Stimulated activated CD4-positive, alpha-beta T cell treated with anti-CD3 and anti-CD28 coated beads, Interleukin-1b, Interleukin-23, amount 100 ng/mL, for 48 hours (primary cell): Measurements from ENCODE around the gene GMEB2.
A peak's percentile ranks its signal among the peaks of the same experiment; 100 is the strongest.

ENCODE experiments used
- DNase-seq: peaks from one replicate; pipeline ENCODE4 v3.0.0-alpha.2; 2020

GMEB2 gene

GRCh38 chr20:63542696-63543095 lies 84.2 kb downstream of the GMEB2 start:
- no peak for DNase-seq

- no peak for DNase-seq
Observed at GRCh38 chr20:63542031-63542559, 84.8 kb downstream of the GMEB2 start.

- no peak for DNase-seq
Observed at GRCh38 chr20:63541371-63541770, 85.5 kb downstream of the GMEB2 start.

- DNase-seq, result peak; percentile 39
Observed at GRCh38 chr20:63540417-63541186, 86.3 kb downstream of the GMEB2 start.

GRCh38 chr20:63539441-63540370 lies 87.2 kb downstream of the GMEB2 start:
- no peak for DNase-seq

- no peak for DNase-seq
Observed at GRCh38 chr20:63539092-63539430, 87.8 kb downstream of the GMEB2 start.

- no peak for DNase-seq
Observed at GRCh38 chr20:63538204-63539091, 88.5 kb downstream of the GMEB2 start.
